GM12878 (cell line): Measurements from ENCODE around the gene CASK. TPM values are rescaled to one million over a fixed set of nuclear protein-coding genes. Genes with fewer than 3 reads are reported as not detected.

Experiments used
- ATAC-seq: fragments of 200-7000 bp; cut with Tn5 transposase; 3 replicates; pipeline ENCODE4 v1.9.1; 2020; ENCODE audit warnings: mild to moderate bottlenecking, moderate library complexity
- BruUV-seq: library from RNA; stranded (reverse); fragments of 400-500 nt; replicated peaks from 2 replicates; lab custom pipeline; 2021; lab: Mats Ljungman, UMichigan
- CTCF ChIA-PET: fragments of 300-600 bp; sonication (Branson Sonifier 250); formaldehyde crosslinking; extraction: SDS; loops from one replicate; lab custom pipeline; 2021; ENCODE audit warnings: inconsistent platforms; lab: Yijun Ruan, JAX
- POLR2A ChIA-PET: fragments of 350-600 bp; formaldehyde crosslinking; extraction: SDS; loops from one replicate; lab custom pipeline; 2021; ENCODE audit warnings: inconsistent platforms; lab: Charles Lee
- RAD21 ChIA-PET: fragments of 300-600 bp; sonication (Branson Sonifier 250); formaldehyde crosslinking; loops from one replicate; lab custom pipeline; 2023; ENCODE audit warnings: antibody characterized with exemption; ENCODE audit not compliant: unreplicated experiment; lab: Charles Lee
- SMC1A ChIA-PET: fragments of 300-600 bp; sonication (Branson Sonifier 250); formaldehyde crosslinking; loops from one replicate; lab custom pipeline; 2023; ENCODE audit not compliant: unreplicated experiment, uncharacterized antibody; lab: Charles Lee
- DNase-seq: peaks from one replicate; pipeline ENCODE4 v3.0.0-alpha.2; 2011; ENCODE audit warnings: low read depth, low spot score
- FAIRE-seq: peaks from 3 replicates; lab custom pipeline; 2011; peaks lifted over from hg19 to GRCh38; lab: Jason Lieb, UNC
- H2AFZ ChIP-seq: 2 replicates; pipeline ENCODE4 v1.6.0; 2011; ENCODE audit warnings: low read depth, low read length, control low read depth; ENCODE audit not compliant: control insufficient read depth
- H3K27ac ChIP-seq: 2 replicates; pipeline ENCODE4 v1.5.1; 2011; ENCODE audit warnings: control low read depth; ENCODE audit not compliant: control insufficient read depth, insufficient read depth
- H3K27me3 ChIP-seq, 2 experiments: replicated peaks in 1 of 2; 2 replicates each; pipeline versions ENCODE4 v1.6.0 to v1.6.1; 2011; ENCODE audit warnings: low read length in 1 of 2; ENCODE audit not compliant: control insufficient read depth in 2 of 2, insufficient read depth in 2 of 2
- H3K36me3 ChIP-seq, 2 experiments: 2 replicates each; pipeline ENCODE4 v1.5.1; 2011; ENCODE audit warnings: low read length in 1 of 2; ENCODE audit not compliant: control insufficient read depth in 2 of 2, insufficient read depth in 2 of 2
- H3K4me1 ChIP-seq: 2 replicates; pipeline ENCODE4 v1.6.1; 2011; ENCODE audit warnings: mild to moderate bottlenecking, low read length, moderate library complexity, mixed read lengths; ENCODE audit not compliant: control insufficient read depth, insufficient read depth
- H3K4me2 ChIP-seq: 2 replicates; pipeline ENCODE4 v1.6.0; 2011; ENCODE audit warnings: control low read depth; ENCODE audit not compliant: control insufficient read depth, insufficient read depth
- H3K4me3 ChIP-seq: fragments of 200-600 bp; sonication (generic); 2 replicates; pipeline ENCODE4 v1.5.1; 2016
- H3K79me2 ChIP-seq: 2 replicates; pipeline ENCODE4 v1.6.0; 2011; ENCODE audit warnings: low read length; ENCODE audit not compliant: control insufficient read depth, insufficient read depth
- H3K9ac ChIP-seq: 2 replicates; pipeline ENCODE4 v1.8.0; 2011; ENCODE audit warnings: low read length, control low read depth, mixed read lengths; ENCODE audit not compliant: control insufficient read depth, insufficient read depth
- H3K9me3 ChIP-seq: replicated peaks from 3 replicates; pipeline ENCODE4 v1.5.1; 2011; ENCODE audit warnings: mild to moderate bottlenecking, low read length; ENCODE audit not compliant: control insufficient read depth, insufficient read depth
- H4K20me1 ChIP-seq: 2 replicates; pipeline ENCODE4 v1.6.0; 2011; ENCODE audit not compliant: control insufficient read depth, insufficient read depth
- FOXK2 ChIP-seq: fragments of 450-650 bp; IDR thresholded peaks from 2 replicates; pipeline ENCODE4 v1.6.1; 2017; ENCODE audit warnings: mild to moderate bottlenecking, moderate library complexity
- MEF2B ChIP-seq: fragments of 450-650 bp; IDR thresholded peaks from 2 replicates; pipeline ENCODE4 v1.6.1; 2018; ENCODE audit warnings: mild to moderate bottlenecking, moderate library complexity; ENCODE audit not compliant: partially characterized antibody, poor library complexity, severe bottlenecking
- NBN ChIP-seq: fragments of 450-650 bp; IDR thresholded peaks from 2 replicates; pipeline ENCODE4 v1.6.1; 2016
- TAF1 ChIP-seq: IDR thresholded peaks from 2 replicates; pipeline ENCODE4 v1.6.1; 2011; ENCODE audit warnings: mild to moderate bottlenecking, low read depth, low read length, borderline replicate concordance
- TARDBP ChIP-seq: IDR thresholded peaks from 2 replicates; pipeline ENCODE4 v1.6.1; 2016; ENCODE audit warnings: borderline replicate concordance
- TCF7 ChIP-seq: IDR thresholded peaks from 2 replicates; pipeline ENCODE4 v1.6.1; 2014; ENCODE audit warnings: antibody characterized with exemption, borderline replicate concordance
- USF2 ChIP-seq: IDR thresholded peaks from 2 replicates; pipeline ENCODE4 v1.6.1; 2011; ENCODE audit warnings: low read depth, low read length, improper control_type of control experiment, borderline replicate concordance
- WRNIP1 ChIP-seq: IDR thresholded peaks from 2 replicates; pipeline ENCODE4 v1.6.1; 2011; ENCODE audit warnings: low read depth, low read length, improper control_type of control experiment, borderline replicate concordance
- WGBS: methylation state at CpG from one replicate; pipeline ENCODE4 v1.1.6; 2016; ENCODE audit warnings: low lambda C conversion rate; ENCODE audit not compliant: insufficient replicate concordance, insufficient coverage; ENCODE audit errors: missing lambda C conversion rate; 5-methylcytosine and 5-hydroxymethylcytosine counted together
- in situ Hi-C: fragments of 300-500 bp; cut with MboI; formaldehyde crosslinking; loops from 9 replicates; pipeline ENCODE4 v1.14.3; 2018; ENCODE audit warnings: mixed read lengths
- intact Hi-C: fragments of 100-400 bp; cut with micrococcal nuclease; formaldehyde crosslinking; loops from one replicate; pipeline ENCODE4 v1.14.2; 2022; ENCODE audit not compliant: unreplicated experiment
- polyA plus RNA-seq, 11 experiments: library from polyadenylated mRNA; depleted of rRNA in 4 of 11; unstranded in 6 of 11; stranded (reverse) in 5 of 11; fragments of >200 nt; fragmentation: Nextera tagmentation in 4 of 11; fragmentation: Illumina TruSeq in 1 of 11; extraction: Ambion mirVana in 4 of 11; extraction: Trizol in 1 of 11; gene quantifications; 1 replicate in 1 of 11; 2 replicates in 10 of 11; pipeline versions ENCODE4 v1.2.1 to v1.2.3, GENCODE V29; 2011 to 2016; ENCODE audit warnings: inconsistent platforms in 2 of 11, missing spikeins in 2 of 11, low read depth in 1 of 11
- total RNA-seq, 4 experiments: library from RNA; depleted of rRNA in 3 of 4; stranded (reverse); fragments of >200 nt in 3 of 4; fragmentation: Illumina TruSeq in 1 of 4; extraction: Trizol in 1 of 4; gene quantifications; 2 replicates each; pipeline versions ENCODE4 v1.2.1 to v1.2.3, GENCODE V29; 2013 to 2021

Gene CASK
- total and polyA plus RNA-seq, 10 of the 15 experiments (the other 5 are each of a cell fraction or from before 2014, with no cell fraction given): 0.60 to 45.9 (median 4.8) TPM

GRCh38 chrX:41603596-41603995 is 319.8 kb downstream of the CASK start (continued):
- TF ChIP-seq MEF2B (no peak), USF2 (no peak), TARDBP (no peak), WRNIP1 (no peak), TAF1 (no peak), FOXK2 (no peak), TCF7 (no peak)

GRCh38 chrX:41602816-41603345 is 320.5 kb downstream of the CASK start:
- RAD21 ChIA-PET: no interaction called here
- POLR2A ChIA-PET: interaction anchor here (0.6 to 0.7 kb wide), 2 partner anchors 124 to 197 kb away, joined by 3 to 4 read pairs; no protein-coding TSS in a partner anchor
- in situ Hi-C loops: no loop called here
- ATAC-seq: no peak
- H3K79me2 ChIP-seq: no peaks in the 10 kb centered on the region
- no peak for TF ChIP-seq NBN
- TF ChIP-seq, all 136 proteins: peak for 0
- Histone ChIP-seq H3K9ac (no peak overlapping the region), H3K4me3 (no peak overlapping the region), H3K27ac (no peak overlapping the region), H3K4me2 (no peak overlapping the region), H3K4me1 (no peaks in the 10 kb centered on the region), H2AFZ (no peak overlapping the region), H3K9me3 (no peaks in the 10 kb centered on the region), H4K20me1 (no peaks in the 10 kb centered on the region), H3K27me3 (0 out of 4 replicates have a peak, but pooled peaks cover 0 to 2% of the 10 kb centered on the region in 2 experiments), H3K36me3 (no peaks in the 10 kb centered on the region)
- ChIA-PET SMC1A (no interaction called here), CTCF (no interaction called here)
- 79% methylated on average over 2 of the region's 2 CpGs for WGBS
- BruUV-seq: no TSS peak
- DNase-seq (no peak), FAIRE-seq (no peak)
- intact Hi-C loops: no loop called here
